ENCODE results near the gene GRIFIN. TPM values are rescaled to one million over a fixed set of nuclear protein-coding genes. Genes with fewer than 3 reads are reported as not detected.

The GRIFIN gene
- total and polyA plus RNA-seq, 5 donors from 2014 or later = not detected

GRCh38 chr7:2516194-2516555, 40.0 kb upstream of the GRIFIN start:
- no peak for DNase-seq
- H3K36me3 ChIP-seq (ENCODE audit: control insufficient read depth, insufficient read depth, low read length) = peaks cover 2% of the 10 kb centered on the region
- Mint-ChIP-seq H3K27ac (no peak overlapping the region), H3K9me3 (peaks cover 0 to 1% (median 0%) of the 10 kb centered on the region in 7 donors), H3K4me1 (peaks cover 0 to 18% (median 16%) of the 10 kb centered on the region in 4 donors), H3K4me3 (peak overlapping the region in 1 of 4 donors; percentile 15), H3K27me3 (no peaks in the 10 kb centered on the region), H3K36me3 (peaks cover 3% of the 10 kb centered on the region)
- ATAC-seq (ENCODE audit: low read depth in 2 of 2) = no peak
- H3K27ac ChIP-seq (ENCODE audit: insufficient read depth, low read length, poor library complexity, severe bottlenecking) = no peak overlapping the region
- peaks cover 53% of the 10 kb centered on the region for H3K4me1 ChIP-seq (ENCODE audit: control insufficient read depth, insufficient read depth, low read length, poor library complexity, severe bottlenecking)
- H3K4me3 ChIP-seq (ENCODE audit: low read depth, low read length) = no peak overlapping the region
- no peaks in the 10 kb centered on the region for H3K9me3 ChIP-seq (ENCODE audit: control insufficient read depth in 2 of 2, low read length in 2 of 2)
- no peaks in the 10 kb centered on the region for H3K27me3 ChIP-seq (ENCODE audit: control insufficient read depth, insufficient read depth, low read length)

- Mint-ChIP-seq H3K4me3 (peak overlapping the region in 1 of 4 donors; percentile 58), H3K36me3 (peaks cover under 1% of the 10 kb centered on the region), H3K27me3 (no peaks in the 10 kb centered on the region), H3K4me1 (peaks cover 0 to 22% (median 19%) of the 10 kb centered on the region in 4 donors), H3K27ac (no peak overlapping the region), H3K9me3 (no peaks in the 10 kb centered on the region)
- no peak for DNase-seq
- Histone ChIP-seq H3K27me3 (ENCODE audit: control insufficient read depth, insufficient read depth, low read length) (no peaks in the 10 kb centered on the region), H3K4me1 (ENCODE audit: control insufficient read depth, insufficient read depth, low read length, poor library complexity, severe bottlenecking) (peaks cover 57% of the 10 kb centered on the region), H3K36me3 (ENCODE audit: control insufficient read depth, insufficient read depth, low read length) (peaks cover 2% of the 10 kb centered on the region), H3K27ac (ENCODE audit: insufficient read depth, low read length, poor library complexity, severe bottlenecking) (no peak overlapping the region), H3K9me3 (ENCODE audit: control insufficient read depth in 2 of 2, low read length in 2 of 2) (no peaks in the 10 kb centered on the region), H3K4me3 (ENCODE audit: low read depth, low read length) (no peak overlapping the region)
- no peak for ATAC-seq (ENCODE audit: low read depth in 2 of 2)
Observed at GRCh38 chr7:2515424-2516193, 39.4 kb upstream of the GRIFIN start.

- no peak overlapping the region for H3K4me3 ChIP-seq (ENCODE audit: low read depth, low read length)
- ATAC-seq (ENCODE audit: low read depth in 2 of 2) = no peak
- no peaks in the 10 kb centered on the region for H3K27me3 ChIP-seq (ENCODE audit: control insufficient read depth, insufficient read depth, low read length)
- no peak overlapping the region for H3K27ac ChIP-seq (ENCODE audit: insufficient read depth, low read length, poor library complexity, severe bottlenecking)
- Mint-ChIP-seq H3K27me3 (no peaks in the 10 kb centered on the region), H3K4me1 (peaks cover 0 to 31% (median 24%) of the 10 kb centered on the region in 4 donors), H3K9me3 (no peaks in the 10 kb centered on the region), H3K27ac (no peak overlapping the region), H3K4me3 (no peak overlapping the region), H3K36me3 (no peaks in the 10 kb centered on the region)
- H3K36me3 ChIP-seq (ENCODE audit: control insufficient read depth, insufficient read depth, low read length) = no peaks in the 10 kb centered on the region
- no peaks in the 10 kb centered on the region for H3K9me3 ChIP-seq (ENCODE audit: control insufficient read depth in 2 of 2, low read length in 2 of 2)
- DNase-seq = no peak
- H3K4me1 ChIP-seq (ENCODE audit: control insufficient read depth, insufficient read depth, low read length, poor library complexity, severe bottlenecking) = peaks cover 66% of the 10 kb centered on the region
Observed at GRCh38 chr7:2514473-2515423, 38.5 kb upstream of the GRIFIN start.

GRCh38 chr7:2513702-2514101, 37.5 kb upstream of the GRIFIN start:
- Histone ChIP-seq H3K27ac (ENCODE audit: insufficient read depth, low read length, poor library complexity, severe bottlenecking) (peak overlapping the region; percentile 98), H3K36me3 (ENCODE audit: control insufficient read depth, insufficient read depth, low read length) (no peaks in the 10 kb centered on the region), H3K4me3 (ENCODE audit: low read depth, low read length) (no peak overlapping the region), H3K4me1 (ENCODE audit: control insufficient read depth, insufficient read depth, low read length, poor library complexity, severe bottlenecking) (peaks cover 70% of the 10 kb centered on the region), H3K27me3 (ENCODE audit: control insufficient read depth, insufficient read depth, low read length) (no peaks in the 10 kb centered on the region), H3K9me3 (ENCODE audit: control insufficient read depth in 2 of 2, low read length in 2 of 2) (no peaks in the 10 kb centered on the region)
- peak overlapping the region in 1 of 4 donors; percentile 43 for H3K4me3 Mint-ChIP-seq
- H3K36me3 Mint-ChIP-seq = no peaks in the 10 kb centered on the region
- peaks cover 0 to 41% (median 28%) of the 10 kb centered on the region in 4 donors for H3K4me1 Mint-ChIP-seq
- peaks cover 2% of the 10 kb centered on the region for H3K27me3 Mint-ChIP-seq
- H3K9me3 Mint-ChIP-seq = no peaks in the 10 kb centered on the region
- H3K27ac Mint-ChIP-seq = peak overlapping the region; percentile 94 to 98 (median 97)
- ATAC-seq (ENCODE audit: low read depth in 2 of 2) = no peak
- DNase-seq = no peak

GRCh38 chr7:2512713-2513112, 36.5 kb upstream of the GRIFIN start:
- no peak for DNase-seq
- no peaks in the 10 kb centered on the region for H3K27me3 ChIP-seq (ENCODE audit: control insufficient read depth, insufficient read depth, low read length)
- H3K4me1 Mint-ChIP-seq = peaks cover 0 to 43% (median 28%) of the 10 kb centered on the region in 4 donors
- peak overlapping the region; percentile 19 for H3K4me3 ChIP-seq (ENCODE audit: low read depth, low read length)
- H3K9me3 ChIP-seq (ENCODE audit: control insufficient read depth in 2 of 2, low read length in 2 of 2) = no peaks in the 10 kb centered on the region
- H3K9me3 Mint-ChIP-seq = no peaks in the 10 kb centered on the region
- ATAC-seq (ENCODE audit: low read depth in 2 of 2) = no peak
- peak overlapping the region in 3 of 4 donors; percentile 84 to 96 (median 88) for H3K4me3 Mint-ChIP-seq
- H3K27me3 Mint-ChIP-seq = peaks cover 4% of the 10 kb centered on the region
- peak overlapping the region; percentile 94 to 98 (median 97) for H3K27ac Mint-ChIP-seq
- H3K27ac ChIP-seq (ENCODE audit: insufficient read depth, low read length, poor library complexity, severe bottlenecking) = peak overlapping the region; percentile 98
- H3K36me3 ChIP-seq (ENCODE audit: control insufficient read depth, insufficient read depth, low read length) = no peaks in the 10 kb centered on the region
- peaks cover 70% of the 10 kb centered on the region for H3K4me1 ChIP-seq (ENCODE audit: control insufficient read depth, insufficient read depth, low read length, poor library complexity, severe bottlenecking)
- no peaks in the 10 kb centered on the region for H3K36me3 Mint-ChIP-seq

GRCh38 chr7:2512179-2512661, 36.0 kb upstream of the GRIFIN start:
- H3K27me3 Mint-ChIP-seq = peaks cover 4% of the 10 kb centered on the region
- ATAC-seq (ENCODE audit: low read depth in 2 of 2) = no peak
- Histone ChIP-seq H3K4me3 (ENCODE audit: low read depth, low read length) (peak overlapping the region; percentile 32), H3K36me3 (ENCODE audit: control insufficient read depth, insufficient read depth, low read length) (no peaks in the 10 kb centered on the region), H3K27me3 (ENCODE audit: control insufficient read depth, insufficient read depth, low read length) (no peaks in the 10 kb centered on the region), H3K4me1 (ENCODE audit: control insufficient read depth, insufficient read depth, low read length, poor library complexity, severe bottlenecking) (peaks cover 70% of the 10 kb centered on the region), H3K9me3 (ENCODE audit: control insufficient read depth in 2 of 2, low read length in 2 of 2) (no peaks in the 10 kb centered on the region), H3K27ac (ENCODE audit: insufficient read depth, low read length, poor library complexity, severe bottlenecking) (peak overlapping the region; percentile 98)
- no peaks in the 10 kb centered on the region for H3K9me3 Mint-ChIP-seq
- peak overlapping the region in 3 of 4 donors; percentile 84 to 96 (median 88) for H3K4me3 Mint-ChIP-seq
- peaks cover 0 to 42% (median 27%) of the 10 kb centered on the region in 4 donors for H3K4me1 Mint-ChIP-seq
- peak in 2 of 3 donors; percentile 30 to 43 for DNase-seq
- no peaks in the 10 kb centered on the region for H3K36me3 Mint-ChIP-seq
- H3K27ac Mint-ChIP-seq = peak overlapping the region; percentile 94 to 98 (median 97)

GRCh38 chr7:2511769-2512168, 35.6 kb upstream of the GRIFIN start:
- H3K27me3 ChIP-seq (ENCODE audit: control insufficient read depth, insufficient read depth, low read length) = no peaks in the 10 kb centered on the region
- Mint-ChIP-seq H3K4me1 (peaks cover 0 to 42% (median 26%) of the 10 kb centered on the region in 4 donors), H3K9me3 (no peaks in the 10 kb centered on the region), H3K36me3 (no peaks in the 10 kb centered on the region), H3K27ac (peak overlapping the region; percentile 94 to 98 (median 97)), H3K4me3 (peak overlapping the region in 3 of 4 donors; percentile 84 to 95 (median 88)), H3K27me3 (peaks cover 4% of the 10 kb centered on the region)
- DNase-seq = no peak
- H3K4me3 ChIP-seq (ENCODE audit: low read depth, low read length) = peak overlapping the region; percentile 32
- H3K4me1 ChIP-seq (ENCODE audit: control insufficient read depth, insufficient read depth, low read length, poor library complexity, severe bottlenecking) = peaks cover 70% of the 10 kb centered on the region
- no peak for ATAC-seq (ENCODE audit: low read depth in 2 of 2)
- peak overlapping the region; percentile 98 for H3K27ac ChIP-seq (ENCODE audit: insufficient read depth, low read length, poor library complexity, severe bottlenecking)
- H3K9me3 ChIP-seq (ENCODE audit: control insufficient read depth in 2 of 2, low read length in 2 of 2) = no peaks in the 10 kb centered on the region
- H3K36me3 ChIP-seq (ENCODE audit: control insufficient read depth, insufficient read depth, low read length) = no peaks in the 10 kb centered on the region
